IMR-90 (cell line): Measurements from ENCODE around the gene CCDC88C. TPM values are rescaled to one million over a fixed set of nuclear protein-coding genes. Genes with fewer than 3 reads are reported as not detected.

Experiments
- ATAC-seq: fragments of 200-7000 bp; cut with Tn5 transposase; 2 replicates; pipeline ENCODE4 v1.9.1; 2020; ENCODE audit warnings: low read depth, mild to moderate bottlenecking, moderate library complexity
- BruUV-seq: library from RNA; stranded (reverse); fragments of 400-500 nt; replicated peaks from 2 replicates; lab custom pipeline; 2021; lab: Mats Ljungman, UMichigan
- CTCF ChIA-PET: fragments of 300-600 bp; formaldehyde crosslinking; extraction: SDS; loops from one replicate; lab custom pipeline; 2021; ENCODE audit warnings: antibody characterized with exemption; lab: Yijun Ruan, JAX
- POLR2A ChIA-PET: fragments of 300-600 bp; sonication (Branson Sonifier 250); formaldehyde crosslinking; loops from one replicate; lab custom pipeline; 2022; ENCODE audit warnings: antibody characterized with exemption; ENCODE audit not compliant: unreplicated experiment; lab: Charles Lee
- DNase-seq: peaks from one replicate; pipeline ENCODE4 v3.0.0; 2013
- H2AFZ ChIP-seq: replicated peaks from 2 replicates; pipeline ENCODE3; 2013; ENCODE audit warnings: low read length, mild to moderate bottlenecking; ENCODE audit not compliant: poor library complexity
- H2AK5ac ChIP-seq: 2 replicates; pipeline ENCODE4 v1.6.1; 2013; ENCODE audit warnings: low read depth, low read length, inconsistent platforms
- H2AK9ac ChIP-seq: replicated peaks from 2 replicates; pipeline ENCODE3; 2013; ENCODE audit warnings: mild to moderate bottlenecking, low read depth, low read length, moderate library complexity; ENCODE audit not compliant: poor library complexity
- H2BK120ac ChIP-seq: 2 replicates; pipeline ENCODE4 v1.6.1; 2013; ENCODE audit warnings: low read depth, low read length, inconsistent platforms
- H2BK15ac ChIP-seq: 3 replicates; pipeline ENCODE4 v1.6.1; 2013; ENCODE audit warnings: low read depth, low read length, inconsistent platforms
- H2BK20ac ChIP-seq: 2 replicates; pipeline ENCODE4 v1.6.1; 2013; ENCODE audit warnings: low read depth, mild to moderate bottlenecking, inconsistent platforms, low read length, moderate library complexity
- H2BK5ac ChIP-seq: 2 replicates; pipeline ENCODE4 v1.6.1; 2013; ENCODE audit warnings: mild to moderate bottlenecking, low read depth, low read length, inconsistent platforms; ENCODE audit not compliant: poor library complexity, severe bottlenecking
- H3K14ac ChIP-seq: replicated peaks from 2 replicates; pipeline ENCODE4 v1.6.1; 2013; ENCODE audit warnings: low read depth, low read length, inconsistent platforms
- H3K18ac ChIP-seq: 2 replicates; pipeline ENCODE4 v1.6.1; 2013; ENCODE audit warnings: low read depth, low read length, control low read depth
- H3K23ac ChIP-seq: 2 replicates; pipeline ENCODE4 v1.6.1; 2013; ENCODE audit warnings: low read depth, low read length, inconsistent platforms
- H3K27ac ChIP-seq: 2 replicates; pipeline ENCODE4 v1.5.1; 2013; ENCODE audit warnings: mild to moderate bottlenecking, control low read depth, low read length; ENCODE audit not compliant: insufficient read depth
- H3K27me3 ChIP-seq: 2 replicates; pipeline ENCODE4 v1.6.1; 2013; ENCODE audit warnings: low read length; ENCODE audit not compliant: control insufficient read depth, insufficient read depth
- H3K36me3 ChIP-seq: 2 replicates; pipeline ENCODE4 v1.6.1; 2013; ENCODE audit warnings: low read length, mixed read lengths; ENCODE audit not compliant: control insufficient read depth, insufficient read depth
- H3K4ac ChIP-seq: 2 replicates; pipeline ENCODE4 v1.6.1; 2013; ENCODE audit warnings: low read depth, low read length, inconsistent platforms
- H3K4me1 ChIP-seq: 2 replicates; pipeline ENCODE4 v1.6.1; 2013; ENCODE audit warnings: low read length, mixed read lengths; ENCODE audit not compliant: control insufficient read depth, insufficient read depth
- H3K4me2 ChIP-seq: 2 replicates; pipeline ENCODE4 v1.6.1; 2013; ENCODE audit warnings: low read depth, mild to moderate bottlenecking, control low read depth, low read length, moderate library complexity
- H3K4me3 ChIP-seq: 2 replicates; pipeline ENCODE4 v1.5.1; 2013; ENCODE audit warnings: low read depth, mild to moderate bottlenecking, control low read depth, low read length, moderate library complexity; ENCODE audit not compliant: insufficient read depth
- H3K56ac ChIP-seq: 2 replicates; pipeline ENCODE4 v1.6.1; 2013; ENCODE audit warnings: low read length, inconsistent platforms; ENCODE audit not compliant: insufficient read depth; ENCODE audit errors: extremely low read depth
- H3K79me1 ChIP-seq, 2 experiments: 2 replicates each; pipeline ENCODE4 v1.6.1; 2013; ENCODE audit warnings: low read length in 2 of 2, inconsistent platforms in 1 of 2, low read depth in 1 of 2
- H3K9ac ChIP-seq: 2 replicates; pipeline ENCODE4 v1.6.1; 2013; ENCODE audit warnings: low read depth, low read length, control low read depth
- H3K9me1 ChIP-seq: 2 replicates; pipeline ENCODE4 v1.6.1; 2013; ENCODE audit warnings: low read length, inconsistent platforms; ENCODE audit not compliant: insufficient read depth
- H3K9me3 ChIP-seq: 2 replicates; pipeline ENCODE4 v1.6.1; 2013; ENCODE audit warnings: low read length; ENCODE audit not compliant: control insufficient read depth, insufficient read depth
- H4K20me1 ChIP-seq: 2 replicates; pipeline ENCODE4 v1.6.1; 2013; ENCODE audit warnings: low read length, inconsistent platforms; ENCODE audit not compliant: insufficient read depth
- H4K5ac ChIP-seq: 2 replicates; pipeline ENCODE4 v1.6.1; 2013; ENCODE audit warnings: mild to moderate bottlenecking, low read depth, low read length, control low read depth
- H4K8ac ChIP-seq, 2 experiments: 2 replicates each; pipeline ENCODE4 v1.6.1; 2013; ENCODE audit warnings: low read depth in 2 of 2, low read length in 2 of 2, control low read depth in 1 of 2, inconsistent platforms in 1 of 2
- H4K91ac ChIP-seq: 2 replicates; pipeline ENCODE4 v1.6.1; 2013; ENCODE audit warnings: low read depth, low read length, inconsistent platforms; ENCODE audit not compliant: insufficient read depth
- BHLHE40 ChIP-seq: fragments of 150-350 bp; IDR thresholded peaks from 2 replicates; pipeline ENCODE4 v1.6.1; 2016; ENCODE audit warnings: mild to moderate bottlenecking, low read depth, low read length
- CHD1 ChIP-seq: IDR thresholded peaks from 2 replicates; pipeline ENCODE4 v1.6.1; 2012; ENCODE audit warnings: low read depth, low read length, improper control_type of control experiment
- CTCF ChIP-seq: conservative IDR thresholded peaks from 2 replicates; pipeline ENCODE4 v1.5.1; 2012; ENCODE audit warnings: mild to moderate bottlenecking, low read depth, low read length, improper control_type of control experiment
- ELK1 ChIP-seq: fragments of 150-350 bp; IDR thresholded peaks from 2 replicates; pipeline ENCODE4 v1.6.1; 2016; ENCODE audit warnings: low read depth, mild to moderate bottlenecking, low read length, moderate library complexity, borderline replicate concordance
- FOS ChIP-seq: fragments of 150-350 bp; IDR thresholded peaks from 2 replicates; pipeline ENCODE4 v1.6.1; 2016; ENCODE audit warnings: low read depth, low read length
- MAZ ChIP-seq: IDR thresholded peaks from 2 replicates; pipeline ENCODE4 v1.6.1; 2012; ENCODE audit warnings: low read depth, mild to moderate bottlenecking, low read length, improper control_type of control experiment, moderate library complexity, borderline replicate concordance
- MXI1 ChIP-seq: IDR thresholded peaks from 2 replicates; pipeline ENCODE4 v1.6.1; 2012; ENCODE audit warnings: low read depth, mild to moderate bottlenecking, low read length, moderate library complexity, borderline replicate concordance
- NFE2L2 ChIP-seq: fragments of 150-350 bp; IDR thresholded peaks from 2 replicates; pipeline ENCODE4 v1.6.1; 2016; ENCODE audit warnings: low read depth, mild to moderate bottlenecking, low read length
- POLR2A ChIP-seq: IDR thresholded peaks from 2 replicates; pipeline ENCODE4 v1.6.1; 2012; ENCODE audit warnings: mild to moderate bottlenecking, low read depth, low read length
- RAD21 ChIP-seq: IDR thresholded peaks from 2 replicates; pipeline ENCODE4 v1.6.1; 2012; ENCODE audit warnings: low read length, improper control_type of control experiment
- RCOR1 ChIP-seq: IDR thresholded peaks from 2 replicates; pipeline ENCODE4 v1.6.1; 2012; ENCODE audit warnings: mild to moderate bottlenecking, low read length, improper control_type of control experiment; ENCODE audit not compliant: insufficient replicate concordance
- RFX5 ChIP-seq: IDR thresholded peaks from 2 replicates; pipeline ENCODE4 v1.8.0; 2012; ENCODE audit warnings: low read depth, mild to moderate bottlenecking, low read length, moderate library complexity
- SMC3 ChIP-seq: fragments of 150-350 bp; IDR thresholded peaks from 2 replicates; pipeline ENCODE4 v1.6.1; 2016; ENCODE audit warnings: low read depth, mild to moderate bottlenecking, antibody characterized with exemption, low read length, moderate library complexity
- USF2 ChIP-seq: fragments of 150-350 bp; IDR thresholded peaks from 2 replicates; pipeline ENCODE4 v1.6.1; 2017; ENCODE audit warnings: mild to moderate bottlenecking, antibody characterized with exemption, low read length, low read depth
- dilution Hi-C: fragments of 300-500 bp; cut with HindIII; formaldehyde crosslinking; loops from one replicate; pipeline ENCODE4 v1.14.3; 2018; ENCODE audit warnings: low sequenced_read_pairs; ENCODE audit not compliant: unreplicated experiment
- in situ Hi-C: fragments of 300-500 bp; cut with MboI; formaldehyde crosslinking; loops from 3 replicates; pipeline ENCODE4 v1.14.3; 2019; ENCODE audit warnings: low sequenced_read_pairs, inconsistent platforms, mixed read lengths
- intact Hi-C: fragments of 100-400 bp; cut with micrococcal nuclease; formaldehyde crosslinking; loops from 2 replicates; pipeline ENCODE4 v1.10.0; 2022
- polyA plus RNA-seq, 3 experiments: library from polyadenylated mRNA; depleted of rRNA; stranded (reverse); fragments of >200 nt; gene quantifications; 2 replicates each; pipeline ENCODE4 v1.2.3, GENCODE V29; 2012; ENCODE audit warnings: low replicate concordance in 1 of 3
- total RNA-seq: library from RNA; depleted of rRNA; stranded (reverse); fragments of >200 nt; gene quantifications from 2 replicates; pipeline ENCODE4 v1.2.3, GENCODE V29; 2012

Gene CCDC88C
- total and polyA plus RNA-seq, 2 of the 4 experiments (the other 2 are of a cell fraction): 0.17 to 0.18 TPM

- Histone ChIP-seq H2BK5ac (no peak overlapping the region), H3K56ac (no peak overlapping the region), H3K4me3 (no peak overlapping the region), H2BK15ac (no peak overlapping the region), H4K91ac (no peak overlapping the region), H3K23ac (no peak overlapping the region), H3K4me1 (peaks cover 2% of the 10 kb centered on the region; the same call in 1 of the 2 replicates), H3K9me3 (no peaks in the 10 kb centered on the region), H3K79me1 (no peaks in the 10 kb centered on the region), H3K36me3 (no peaks in the 10 kb centered on the region), H3K4ac (no peak overlapping the region), H2BK120ac (no peak overlapping the region), H3K27me3 (peaks cover 6% of the 10 kb centered on the region; the same call in 1 of the 2 replicates), H3K27ac (no peak overlapping the region), H3K14ac (no peak overlapping the region), H3K9ac (no peak overlapping the region), H2AK5ac (no peak overlapping the region), H3K4me2 (no peak overlapping the region), H4K5ac (no peak overlapping the region), H2AFZ (no peak overlapping the region), H2AK9ac (no peak overlapping the region), H4K20me1 (no peaks in the 10 kb centered on the region), H3K9me1 (no peaks in the 10 kb centered on the region), H3K18ac (no peak overlapping the region), H4K8ac (no peak overlapping the region), H2BK20ac (no peak overlapping the region)
- DNase-seq: no peak
- CTCF ChIA-PET: no interaction called here
- in situ Hi-C loops (no loop called here), dilution Hi-C loops (no loop called here), intact Hi-C loops (no loop called here)
- TF ChIP-seq POLR2A (no peak), MAZ (no peak), RCOR1 (no peak), SMC3 (no peak), RFX5 (no peak), BHLHE40 (no peak), RAD21 (no peak), CTCF (no peak), CHD1 (no peak), NFE2L2 (no peak), ELK1 (no peak), FOS (no peak), USF2 (no peak), MXI1 (no peak)
- no peak for ATAC-seq
- POLR2A ChIA-PET: no interaction called here
- BruUV-seq: no TSS peak
Observed at GRCh38 chr14:91385697-91386096, 31.9 kb downstream of the CCDC88C start.
